Right atrium auricular region (tissue), 2 donors: ENCODE measurements around the gene DDAH2. TPM values are rescaled to one million over a fixed set of nuclear protein-coding genes. Genes with fewer than 3 reads are reported as not detected.

ENCODE experiments used
- DNase-seq: peaks from one replicate; pipeline ENCODE4 v3.0.0-alpha.2; 2019; ENCODE audit warnings: low spot score
- H3K27ac ChIP-seq, 2 donors: fragments of 200-600 bp; sonication (generic); 1 replicate in 1 of 2; 2 replicates in 1 of 2; pipeline ENCODE4 v1.5.1; 2016 to 2019
- H3K27me3 ChIP-seq, 2 donors: fragments of 200-600 bp; sonication (generic); one replicate each; pipeline versions ENCODE4 v1.5.1 to v1.6.0; 2017 to 2019
- H3K36me3 ChIP-seq: fragments of 200-600 bp; sonication (generic); one replicate; pipeline ENCODE4 v1.5.1; 2016
- H3K4me1 ChIP-seq, 2 donors: fragments of 200-600 bp; sonication (generic); one replicate each; pipeline versions ENCODE4 v1.5.1 to v1.6.0; 2017 to 2019
- H3K4me3 ChIP-seq, 2 donors: fragments of 200-600 bp; sonication (generic); 1 replicate in 1 of 2; 2 replicates in 1 of 2; pipeline ENCODE4 v1.5.1; 2017 to 2019; ENCODE audit warnings: mild to moderate bottlenecking in 1 of 2, moderate library complexity in 1 of 2
- H3K9me3 ChIP-seq, 2 donors: fragments of 200-600 bp; sonication (generic); one replicate each; pipeline ENCODE4 v1.5.1; 2019
- microRNA-seq, 2 donors: library from miRNA; unstranded; fragments of <30 nt; microRNA quantifications; one replicate each; pipeline ENCODE4, GENCODE V29; 2016 to 2017; ENCODE audit warnings: borderline number of aligned reads in 2 of 2, borderline replicate concordance in 1 of 2
- total RNA-seq, 2 donors: library from RNA; depleted of rRNA; stranded (reverse); fragments of >200 nt; gene quantifications; one replicate each; pipeline ENCODE4 v1.1.0, GENCODE V29; 2016
- TF ChIP-seq, protein P1 (sequence below), 2 donors: fragments of 200-600 bp; sonication (generic); IDR thresholded peaks; one replicate each; pipeline ENCODE4 v1.5.1; 2019; ENCODE audit warnings: antibody characterized with exemption in 2 of 2

DDAH2 gene
- total RNA-seq, 2 donors from 2014 or later, result 53.5 to 93.3 TPM

DNA sequence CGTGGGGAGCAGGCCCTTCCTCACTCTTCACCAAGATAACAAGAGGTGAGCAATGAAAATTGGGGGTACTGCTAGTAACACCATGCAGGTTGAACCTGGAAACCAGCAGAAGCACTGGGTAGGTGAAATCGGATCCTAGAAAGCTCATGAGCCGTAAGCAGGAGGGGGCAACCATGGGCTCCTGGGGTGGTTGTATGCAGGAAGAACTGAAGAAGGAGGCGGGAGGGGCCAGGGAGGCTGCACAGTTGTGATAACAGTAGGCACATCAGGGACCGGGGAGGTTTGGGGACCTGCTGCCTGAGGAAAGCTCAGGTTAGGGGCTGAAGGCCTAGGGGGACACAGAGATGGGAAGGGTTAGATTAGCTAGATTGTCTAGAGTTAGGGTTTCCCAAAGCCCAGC lies 42.6 kb downstream of the DDAH2 start:
- Histone ChIP-seq H3K27me3 (no peaks in the 10 kb centered on the region), H3K36me3 (peaks cover 53% of the 10 kb centered on the region), H3K9me3 (no peaks in the 10 kb centered on the region), H3K4me1 (peaks cover 0 to 4% of the 10 kb centered on the region in 2 donors), H3K27ac (no peak overlapping the region), H3K4me3 (no peak overlapping the region)
- TF ChIP-seq, protein P1, sequence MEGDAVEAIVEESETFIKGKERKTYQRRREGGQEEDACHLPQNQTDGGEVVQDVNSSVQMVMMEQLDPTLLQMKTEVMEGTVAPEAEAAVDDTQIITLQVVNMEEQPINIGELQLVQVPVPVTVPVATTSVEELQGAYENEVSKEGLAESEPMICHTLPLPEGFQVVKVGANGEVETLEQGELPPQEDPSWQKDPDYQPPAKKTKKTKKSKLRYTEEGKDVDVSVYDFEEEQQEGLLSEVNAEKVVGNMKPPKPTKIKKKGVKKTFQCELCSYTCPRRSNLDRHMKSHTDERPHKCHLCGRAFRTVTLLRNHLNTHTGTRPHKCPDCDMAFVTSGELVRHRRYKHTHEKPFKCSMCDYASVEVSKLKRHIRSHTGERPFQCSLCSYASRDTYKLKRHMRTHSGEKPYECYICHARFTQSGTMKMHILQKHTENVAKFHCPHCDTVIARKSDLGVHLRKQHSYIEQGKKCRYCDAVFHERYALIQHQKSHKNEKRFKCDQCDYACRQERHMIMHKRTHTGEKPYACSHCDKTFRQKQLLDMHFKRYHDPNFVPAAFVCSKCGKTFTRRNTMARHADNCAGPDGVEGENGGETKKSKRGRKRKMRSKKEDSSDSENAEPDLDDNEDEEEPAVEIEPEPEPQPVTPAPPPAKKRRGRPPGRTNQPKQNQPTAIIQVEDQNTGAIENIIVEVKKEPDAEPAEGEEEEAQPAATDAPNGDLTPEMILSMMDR (IDR thresholded peaks at IDR 0.05), result no peak
- no peak for DNase-seq

DNA sequence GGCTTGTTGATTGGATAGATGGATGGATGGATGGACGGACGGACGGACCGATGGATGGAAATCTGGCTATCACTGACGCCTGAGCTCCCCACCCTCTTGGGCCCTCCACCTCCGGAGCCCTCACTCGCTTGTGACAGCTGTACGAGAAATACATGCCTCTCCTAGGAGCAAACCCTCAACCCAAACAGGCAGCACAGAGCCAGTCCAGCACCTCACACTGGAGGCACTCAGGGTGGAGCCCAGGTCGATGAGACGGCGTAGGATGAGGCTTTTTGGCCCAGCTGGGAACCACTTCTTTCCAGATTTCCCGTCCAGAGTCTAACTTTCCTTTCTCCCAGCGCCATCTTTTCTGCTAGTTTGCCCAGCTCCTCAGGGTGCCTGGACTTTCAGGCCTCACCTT lies 45.5 kb downstream of the DDAH2 start:
- TF ChIP-seq, protein P1 (IDR thresholded peaks at IDR 0.05), result no peak
- Histone ChIP-seq H3K27ac (no peak overlapping the region), H3K4me3 (no peak overlapping the region), H3K27me3 (no peaks in the 10 kb centered on the region), H3K4me1 (peaks cover 0 to 16% of the 10 kb centered on the region in 2 donors), H3K36me3 (peaks cover 24% of the 10 kb centered on the region), H3K9me3 (no peaks in the 10 kb centered on the region)
- DNase-seq, result no peak

DNA sequence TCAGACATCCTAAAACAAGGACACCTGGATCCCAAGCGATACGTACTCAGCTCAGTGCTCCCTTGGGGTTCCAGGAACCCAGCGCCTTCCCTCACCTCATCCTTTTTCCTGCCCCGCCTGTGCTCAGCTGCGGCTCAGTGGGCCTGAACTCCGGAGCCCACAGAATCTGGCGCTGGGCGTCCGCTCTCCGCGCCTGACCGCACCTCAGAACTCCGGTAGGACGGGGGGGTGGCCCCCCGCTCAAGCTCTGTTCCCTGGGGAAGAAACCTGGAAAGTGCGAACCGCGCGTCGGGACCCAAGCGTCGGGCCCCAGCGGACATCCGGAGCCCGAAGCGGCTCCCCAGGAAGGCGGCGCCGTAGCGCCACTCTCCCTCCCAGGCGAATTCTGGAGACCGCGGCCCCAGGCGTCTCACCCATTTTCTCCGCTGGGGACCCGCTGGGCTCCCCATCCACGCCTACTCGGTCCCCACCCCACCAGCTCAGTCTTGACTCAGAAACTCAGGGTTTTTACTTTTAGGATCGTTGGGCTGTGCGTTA lies 47.9 kb downstream of the DDAH2 start:
- Histone ChIP-seq H3K27me3 (no peaks in the 10 kb centered on the region), H3K4me1 (peaks cover 0 to 16% of the 10 kb centered on the region in 2 donors), H3K27ac (peak overlapping the region; percentile 60 to 72), H3K36me3 (peaks cover 3% of the 10 kb centered on the region), H3K9me3 (no peaks in the 10 kb centered on the region), H3K4me3 (peak overlapping the region; percentile 43 to 53)
- TF ChIP-seq, protein P1 (IDR thresholded peaks at IDR 0.05), result peak in 1 of 2 donors; percentile 28
- no peak for DNase-seq

DNA sequence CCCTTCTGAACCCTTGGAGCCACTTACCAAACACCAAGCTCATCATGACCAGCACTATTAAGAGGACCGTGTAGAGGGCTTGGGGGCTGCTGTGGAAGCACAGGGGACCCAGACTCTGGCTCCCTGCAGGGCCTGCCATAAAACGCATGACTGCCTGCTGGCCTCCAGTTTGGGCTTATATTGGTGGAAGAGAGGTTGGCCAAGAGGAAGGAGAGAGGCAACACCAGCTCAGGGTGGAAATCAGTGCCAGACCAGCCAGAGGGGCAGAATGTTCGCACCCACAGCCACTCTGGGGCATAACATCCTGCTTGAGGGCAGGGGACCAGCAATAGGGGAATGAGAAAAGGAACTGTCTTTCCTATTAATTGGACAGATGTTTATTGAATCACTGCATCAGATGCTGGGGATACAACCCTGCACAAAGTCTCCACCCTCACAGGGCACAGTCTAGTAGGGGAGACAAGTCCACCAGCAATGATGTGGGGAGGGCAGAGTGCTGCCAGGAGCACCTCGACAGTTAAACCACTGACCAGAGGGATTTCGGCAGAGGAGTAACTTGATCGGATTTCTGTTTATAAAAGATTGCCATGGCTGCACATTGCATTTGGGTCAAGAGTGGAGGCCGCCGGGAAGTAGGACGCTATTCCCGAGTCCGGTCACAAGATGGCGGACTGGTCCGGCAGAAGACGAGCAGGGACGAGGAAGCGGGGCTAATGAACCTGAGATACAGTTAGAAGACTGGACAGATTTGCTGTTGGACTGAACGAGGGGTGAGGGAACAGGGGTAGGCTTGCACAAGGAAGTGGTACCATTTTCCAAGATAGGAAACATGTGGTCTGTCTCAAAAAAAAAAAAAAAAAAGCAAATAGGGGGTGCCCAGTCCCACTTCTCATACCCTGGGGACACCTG lies 48.6 kb downstream of the DDAH2 start, which contains the start of gene LY6G5C:
LY6G5C (minus strand) TSS at position 842 of the 909 bp plus-strand sequence; CDS start at position 148, 694 bp downstream.
- TF ChIP-seq, protein P1 (IDR thresholded peaks at IDR 0.05), result peak; percentile 43 to 79
- H3K27me3 ChIP-seq, result no peaks in the 10 kb centered on the region
- H3K4me1 ChIP-seq, result peaks cover 0 to 16% of the 10 kb centered on the region in 2 donors
- H3K36me3 ChIP-seq, result no peaks in the 10 kb centered on the region
- DNase-seq, result peak; percentile 93
- H3K9me3 ChIP-seq, result no peaks in the 10 kb centered on the region
- H3K4me3 ChIP-seq, result peak within 1 kb of the TSS; percentile 43 to 53
- H3K27ac ChIP-seq, result peak within 1 kb of the TSS; percentile 60 to 72

DNA sequence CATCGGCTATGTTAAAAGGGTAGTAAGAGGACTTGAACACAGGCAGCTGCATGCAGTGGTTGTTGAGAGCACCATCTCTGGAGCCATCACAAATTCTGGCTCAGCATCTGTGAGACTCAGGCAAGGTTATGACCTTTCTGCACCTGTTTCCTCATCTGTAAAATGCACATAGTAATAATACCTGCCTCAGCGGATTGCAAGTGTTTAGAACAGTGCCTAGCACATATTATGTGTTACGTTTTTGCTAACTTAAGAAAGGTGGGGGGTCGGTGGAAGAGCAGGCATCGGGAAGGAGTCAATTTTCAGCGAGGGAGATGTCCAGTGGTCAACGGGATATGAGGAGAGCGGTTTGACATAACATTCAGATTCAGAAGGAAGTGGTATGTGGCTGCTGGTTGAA lies 51.1 kb downstream of the DDAH2 start:
- H3K27ac ChIP-seq, result no peak overlapping the region
- DNase-seq, result no peak
- TF ChIP-seq, protein P1 (IDR thresholded peaks at IDR 0.05), result no peak
- H3K4me1 ChIP-seq, result peaks cover 0 to 16% of the 10 kb centered on the region in 2 donors
- H3K9me3 ChIP-seq, result no peaks in the 10 kb centered on the region
- peaks cover 5% of the 10 kb centered on the region for H3K36me3 ChIP-seq
- H3K27me3 ChIP-seq, result no peaks in the 10 kb centered on the region
- no peak overlapping the region for H3K4me3 ChIP-seq

Small RNA genes lying within 50 kb of the gene (microRNA-seq; reads per million reads assigned to microRNA genes)
- 0 to 0.71 reads per million in 2 donors for gene MIR4646

Other genes with a start within 250 kb of the DDAH2 start
- 1 to 10 TPM; 1.6 to 3.1 TPM for gene MICB, start 231.2 kb downstream of the DDAH2 start, total RNA-seq
- not detected for gene MCCD1, start 200.3 kb downstream of the DDAH2 start, total RNA-seq
- gene DDX39B, start 187.3 kb downstream of the DDAH2 start, total RNA-seq, result 100 to 1,000 TPM; 119 to 143 TPM
- 1 to 10 TPM; 1.2 to 6.0 TPM for gene ATP6V1G2, start 182.7 kb downstream of the DDAH2 start, total RNA-seq
- 10 to 100 TPM; 12.9 to 18.4 TPM for gene NFKBIL1, start 181.7 kb downstream of the DDAH2 start, total RNA-seq
- not detected for gene LTA, start 157.0 kb downstream of the DDAH2 start, total RNA-seq
- gene TNF, start 153.7 kb downstream of the DDAH2 start, total RNA-seq, result under 1 TPM in 1 of 2 donors, not detected in 1; 0.51 TPM
- gene LTB, start 146.9 kb downstream of the DDAH2 start, total RNA-seq, result not detected
- gene LST1, start 143.0 kb downstream of the DDAH2 start, total RNA-seq, result 1 to 10 TPM; 2.8 to 8.5 TPM
- not detected for gene NCR3, start 136.3 kb downstream of the DDAH2 start, total RNA-seq
- gene AIF1, start 114.1 kb downstream of the DDAH2 start, total RNA-seq, result 10 to 100 TPM in 1 of 2 donors, 1 to 10 TPM in 1; 8.3 to 27.3 TPM
- gene PRRC2A, start 108.6 kb downstream of the DDAH2 start, total RNA-seq, result 10 to 100 TPM; 61.0 to 96.7 TPM
- 100 to 1,000 TPM; 209 to 306 TPM for gene BAG6, start 76.6 kb downstream of the DDAH2 start, total RNA-seq
- 1 to 10 TPM; 1.0 to 1.2 TPM for gene APOM, start 73.4 kb downstream of the DDAH2 start, total RNA-seq
- gene C6orf47, start 68.5 kb downstream of the DDAH2 start, total RNA-seq, result 10 to 100 TPM; 17.8 to 19.2 TPM
- gene GPANK1, start 64.3 kb downstream of the DDAH2 start, total RNA-seq, result 10 to 100 TPM; 14.7 to 20.0 TPM
- gene CSNK2B, start 63.2 kb downstream of the DDAH2 start, total RNA-seq, result 100 to 1,000 TPM; 242 to 243 TPM
- gene LY6G5B, start 59.3 kb downstream of the DDAH2 start, total RNA-seq, result 1 to 10 TPM in 1 of 2 donors, under 1 TPM in 1; 0.67 to 1.8 TPM
- gene LY6G5C, start 48.2 kb downstream of the DDAH2 start, total RNA-seq, result 1 to 10 TPM; 1.2 to 4.9 TPM
- gene ABHD16A, start 26.0 kb downstream of the DDAH2 start, total RNA-seq, result 10 to 100 TPM; 22.7 to 29.4 TPM
- gene LY6G6F, start 22.4 kb downstream of the DDAH2 start, total RNA-seq, result not detected
- not detected for gene LY6G6D, start 14.0 kb downstream of the DDAH2 start, total RNA-seq
- 1 to 10 TPM in 1 of 2 donors, not detected in 1; 1.3 TPM for gene LY6G6C, start 7.6 kb downstream of the DDAH2 start, total RNA-seq
- under 1 TPM in 1 of 2 donors, not detected in 1; 0.55 TPM for gene MPIG6B, start 5.9 kb downstream of the DDAH2 start, total RNA-seq
- 100 to 1,000 TPM in 1 of 2 donors, 10 to 100 TPM in 1; 90.9 to 194 TPM for gene CLIC1, start 7.2 kb upstream of the DDAH2 start, total RNA-seq
- under 1 TPM; 0.37 to 0.98 TPM for gene MSH5, start 10.7 kb upstream of the DDAH2 start, total RNA-seq
- gene SAPCD1, start 33.4 kb upstream of the DDAH2 start, total RNA-seq, result not detected
- gene VWA7, start 48.0 kb upstream of the DDAH2 start, total RNA-seq, result 1 to 10 TPM; 4.1 to 7.5 TPM
- gene VARS1, start 66.5 kb upstream of the DDAH2 start, total RNA-seq, result 10 to 100 TPM; 15.3 to 24.6 TPM
- 10 to 100 TPM; 28.8 to 32.0 TPM for gene LSM2, start 77.7 kb upstream of the DDAH2 start, total RNA-seq
- 1 to 10 TPM; 1.1 to 1.6 TPM for gene HSPA1L, start 86.0 kb upstream of the DDAH2 start, total RNA-seq
- gene HSPA1A, start 86.2 kb upstream of the DDAH2 start, total RNA-seq, result 100 to 1,000 TPM; 315 to 334 TPM
- gene HSPA1B, start 98.4 kb upstream of the DDAH2 start, total RNA-seq, result 100 to 1,000 TPM; 131 to 232 TPM
- 10 to 100 TPM; 28.0 to 37.7 TPM for gene NEU1, start 133.5 kb upstream of the DDAH2 start, total RNA-seq
- gene SLC44A4, start 149.7 kb upstream of the DDAH2 start, total RNA-seq, result not detected
- 10 to 100 TPM; 10.5 to 19.1 TPM for gene EHMT2, start 168.4 kb upstream of the DDAH2 start, total RNA-seq
- gene ZBTB12, start 172.8 kb upstream of the DDAH2 start, total RNA-seq, result under 1 TPM; 0.47 to 0.52 TPM
- gene C2, start 198.4 kb upstream of the DDAH2 start, total RNA-seq, result 10 to 100 TPM in 1 of 2 donors, 1 to 10 TPM in 1; 3.5 to 19.9 TPM
- 100 to 1,000 TPM in 1 of 2 donors, 10 to 100 TPM in 1; 65.5 to 126 TPM for gene CFB, start 216.8 kb upstream of the DDAH2 start, total RNA-seq
- gene NELFE, start 229.7 kb upstream of the DDAH2 start, total RNA-seq, result 10 to 100 TPM; 40.0 to 81.7 TPM
- gene SKIC2, start 229.9 kb upstream of the DDAH2 start, total RNA-seq, result 10 to 100 TPM; 18.7 to 31.6 TPM
- gene DXO, start 242.8 kb upstream of the DDAH2 start, total RNA-seq, result 10 to 100 TPM; 12.1 to 14.1 TPM